Coronary artery (tissue), 2 donors: ENCODE results near the gene PCDHB5.
A peak's percentile ranks its signal among the peaks of the same experiment; 100 is the strongest.
"Not testable (repeated sequence)": the region's sequence is repeated elsewhere in the genome, so short reads cannot be mapped to it uniquely, and the experiment has no call there.

Experiments
- DNase-seq: peaks from one replicate; pipeline ENCODE4 v3.0.0-alpha.2; 2017; ENCODE audit warnings: low spot score
- H3K27ac ChIP-seq, 2 donors: fragments of 200-600 bp; sonication (generic); one replicate each; pipeline ENCODE4 v1.5.1; 2016 to 2019
- H3K4me3 ChIP-seq: fragments of 200-600 bp; sonication (generic); 2 replicates; pipeline ENCODE4 v1.5.1; 2016; ENCODE audit warnings: mild to moderate bottlenecking, moderate library complexity
- CTCF ChIP-seq: fragments of 200-600 bp; sonication (generic); IDR thresholded peaks from one replicate; pipeline ENCODE4 v1.5.1; 2019; ENCODE audit warnings: antibody characterized with exemption

PCDHB5 gene

GRCh38 chr5:141105350-141105749 is 29.7 kb upstream of the PCDHB5 start:
- TF ChIP-seq CTCF = no peak
- Histone ChIP-seq H3K4me3 (no peak overlapping the region), H3K27ac (no peak overlapping the region)
- no peak for DNase-seq

GRCh38 chr5:141119250-141119649 is 15.8 kb upstream of the PCDHB5 start:
- no peak for DNase-seq
- no peak overlapping the region for H3K27ac ChIP-seq
- no peak for TF ChIP-seq CTCF
- H3K4me3 ChIP-seq = no peak overlapping the region

GRCh38 chr5:141121563-141121962 is 13.4 kb upstream of the PCDHB5 start, which contains the start of gene PCDHB4:
TSS of gene PCDHB4 (plus strand) at chr5:141121818. CDS start at chr5:141121999, 181 bp downstream.
- no peak for TF ChIP-seq CTCF
- no peak for DNase-seq
- H3K27ac ChIP-seq = no peak within 1 kb of the TSS
- peak within 1 kb of the TSS; percentile 37 for H3K4me3 ChIP-seq

GRCh38 chr5:141121985-141122384 is 13.0 kb upstream of the PCDHB5 start:
- Histone ChIP-seq H3K27ac (no peak overlapping the region), H3K4me3 (peak overlapping the region; percentile 37)
- no peak for TF ChIP-seq CTCF
- DNase-seq = no peak

- peak overlapping the region; percentile 34 for H3K4me3 ChIP-seq
- H3K27ac ChIP-seq, DNase-seq: not testable (repeated sequence)
Observed at GRCh38 chr5:141123396-141124135, 11.4 kb upstream of the PCDHB5 start.

- H3K4me3 ChIP-seq = no peak overlapping the region
- no peak for TF ChIP-seq CTCF
- DNase-seq = no peak
Observed at GRCh38 chr5:141127305-141127704, 7.7 kb upstream of the PCDHB5 start.

GRCh38 chr5:141135718-141136266 is 786 bp downstream of the PCDHB5 start:
- peak overlapping the region; percentile 52 for H3K4me3 ChIP-seq
- no peak for DNase-seq
- no peak for TF ChIP-seq CTCF

More at GRCh38 chr5:141127305-141127704, 7.7 kb upstream of the PCDHB5 start:
- no peak overlapping the region for H3K27ac ChIP-seq

GRCh38 chr5:141137346-141137745 is 2.3 kb downstream of the PCDHB5 start:
- not testable (repeated sequence) for H3K27ac ChIP-seq, DNase-seq, H3K4me3 ChIP-seq

More at GRCh38 chr5:141135718-141136266, 786 bp downstream of the PCDHB5 start:
- H3K27ac ChIP-seq = no peak overlapping the region
